H1 (cell line): Measurements from ENCODE around the gene GJB4. TPM values are rescaled to one million over a fixed set of nuclear protein-coding genes. Genes with fewer than 3 reads are reported as not detected.

Experiments
- CTCF ChIA-PET: fragments of 300-600 bp; sonication (Branson Sonifier 250); formaldehyde crosslinking; loops from one replicate; lab custom pipeline; 2021; ENCODE audit not compliant: partially characterized antibody; lab: Charles Lee
- POLR2A ChIA-PET: fragments of 300-600 bp; sonication (Branson Sonifier 250); formaldehyde crosslinking; loops from one replicate; lab custom pipeline; 2021; ENCODE audit warnings: inconsistent platforms; ENCODE audit not compliant: partially characterized antibody; lab: Charles Lee
- DNase-seq, 2 experiments: peaks; one replicate each; pipeline versions ENCODE4 v3.0.0 to v3.0.0-alpha.2; 2010 to 2022; ENCODE audit warnings: low spot score in 2 of 2, low read depth in 1 of 2, mixed read lengths in 1 of 2
- FAIRE-seq: peaks from 2 replicates; lab custom pipeline; 2011; peaks lifted over from hg19 to GRCh38; lab: Jason Lieb, UNC
- H2AFZ ChIP-seq: 2 replicates; pipeline ENCODE4 v1.8.1; 2012; ENCODE audit warnings: low read length, inconsistent platforms
- H2AK5ac ChIP-seq: 2 replicates; pipeline ENCODE4 v1.6.1; 2013; ENCODE audit warnings: low read depth, low read length
- H2BK120ac ChIP-seq: replicated peaks from 2 replicates; pipeline ENCODE3; 2013; ENCODE audit warnings: low read depth, low read length, inconsistent platforms
- H2BK12ac ChIP-seq: 2 replicates; pipeline ENCODE4 v1.6.1; 2013; ENCODE audit warnings: low read depth, low read length
- H2BK15ac ChIP-seq: 2 replicates; pipeline ENCODE4 v1.6.1; 2013; ENCODE audit warnings: low read length
- H2BK20ac ChIP-seq: 2 replicates; pipeline ENCODE4 v1.6.1; 2013; ENCODE audit warnings: low read length
- H2BK5ac ChIP-seq: 2 replicates; pipeline ENCODE4 v1.6.1; 2013; ENCODE audit warnings: low read depth, low read length
- H3K14ac ChIP-seq: 2 replicates; pipeline ENCODE4 v1.6.1; 2013; ENCODE audit warnings: inconsistent platforms; ENCODE audit not compliant: insufficient read length
- H3K18ac ChIP-seq: 2 replicates; pipeline ENCODE4 v1.6.1; 2013; ENCODE audit warnings: low read length; ENCODE audit errors: extremely low read depth
- H3K23ac ChIP-seq: 2 replicates; pipeline ENCODE4 v1.6.1; 2013; ENCODE audit warnings: inconsistent platforms; ENCODE audit not compliant: insufficient read length
- H3K23me2 ChIP-seq: 2 replicates; pipeline ENCODE4 v1.6.1; 2013; ENCODE audit warnings: low read depth, low read length
- H3K27ac ChIP-seq: 2 replicates; pipeline ENCODE4 v1.6.1; 2011; ENCODE audit warnings: low read depth, low read length, inconsistent platforms
- H3K27me3 ChIP-seq, 4 experiments: replicated peaks in 1 of 4; 1 replicate in 1 of 4; 2 replicates in 3 of 4; pipeline versions ENCODE4 v1.6.1 to v1.8.1; 2011 to 2013; ENCODE audit warnings: low read length in 3 of 4, mild to moderate bottlenecking in 3 of 4, inconsistent platforms in 2 of 4, mixed read lengths in 2 of 4, moderate library complexity in 1 of 4; ENCODE audit not compliant: control insufficient read depth in 3 of 4, insufficient read depth in 3 of 4; ENCODE audit errors: extremely low read depth in 1 of 4
- H3K36me3 ChIP-seq, 4 experiments: 2 replicates each; pipeline versions ENCODE4 v1.6.1 to v1.8.1; 2011 to 2013; ENCODE audit warnings: mild to moderate bottlenecking in 4 of 4, low read length in 3 of 4, moderate library complexity in 2 of 4, control low read depth in 1 of 4, inconsistent platforms in 1 of 4; ENCODE audit not compliant: insufficient read depth in 4 of 4, control insufficient read depth in 2 of 4
- H3K4ac ChIP-seq: replicated peaks from 2 replicates; pipeline ENCODE3; 2013; ENCODE audit warnings: low read length, low read depth, mixed read lengths, inconsistent platforms; ENCODE audit not compliant: insufficient read length
- H3K4me1 ChIP-seq, 4 experiments: replicated peaks in 1 of 4; 1 replicate in 1 of 4; 2 replicates in 3 of 4; pipeline versions ENCODE4 v1.6.1 to v1.8.1; 2011 to 2013; ENCODE audit warnings: low read length in 3 of 4, inconsistent platforms in 2 of 4, mixed read lengths in 1 of 4; ENCODE audit not compliant: insufficient read depth in 4 of 4, control insufficient read depth in 3 of 4
- H3K4me2 ChIP-seq, 2 experiments: 2 replicates each; pipeline versions ENCODE4 v1.6.1 to v1.8.1; 2011 to 2013; ENCODE audit warnings: low read depth in 2 of 2, low read length in 2 of 2, control low read depth in 1 of 2, inconsistent platforms in 1 of 2, mild to moderate bottlenecking in 1 of 2; ENCODE audit not compliant: insufficient read depth in 1 of 2
- H3K4me3 ChIP-seq, 4 experiments: fragments of 200-600, 300-600 bp in 1 of 4; sonication (generic), shearing (Covaris generic), sonication (Bioruptor Twin) in 1 of 4; 2 replicates each; pipeline versions ENCODE4 v1.5.1 to v1.8.1; 2011 to 2016; ENCODE audit warnings: low read length in 4 of 4, low read depth in 3 of 4, control low read depth in 2 of 4, inconsistent platforms in 2 of 4, mild to moderate bottlenecking in 2 of 4, mixed read lengths in 1 of 4, moderate library complexity in 1 of 4; ENCODE audit not compliant: insufficient read depth in 2 of 4; ENCODE audit errors: extremely low read depth in 1 of 4
- H3K56ac ChIP-seq: replicated peaks from 2 replicates; pipeline ENCODE3; 2013; ENCODE audit warnings: low read depth, mild to moderate bottlenecking, mixed read lengths, low read length, inconsistent platforms; ENCODE audit not compliant: insufficient read length
- H3K79me1 ChIP-seq: 2 replicates; pipeline ENCODE4 v1.6.1; 2013; ENCODE audit warnings: low read depth, low read length, control low read depth
- H3K79me2 ChIP-seq, 2 experiments: 2 replicates each; pipeline versions ENCODE4 v1.6.1 to v1.8.1; 2012 to 2013; ENCODE audit warnings: low read length in 2 of 2, mild to moderate bottlenecking in 2 of 2, inconsistent platforms in 1 of 2; ENCODE audit not compliant: insufficient read depth in 2 of 2, control insufficient read depth in 1 of 2
- H3K9ac ChIP-seq, 4 experiments: replicated peaks in 1 of 4; 1 replicate in 1 of 4; 2 replicates in 3 of 4; pipeline versions ENCODE4 v1.6.1 to v1.8.1; 2011 to 2013; ENCODE audit warnings: low read depth in 3 of 4, low read length in 3 of 4, control low read depth in 2 of 4, mild to moderate bottlenecking in 2 of 4, moderate library complexity in 2 of 4, inconsistent platforms in 1 of 4; ENCODE audit errors: extremely low read depth in 1 of 4
- H3K9me3 ChIP-seq, 2 experiments: 2 replicates each; pipeline versions ENCODE4 v1.6.1 to v1.8.1; 2012 to 2013; ENCODE audit warnings: mild to moderate bottlenecking in 2 of 2, moderate library complexity in 2 of 2, control low read depth in 1 of 2, inconsistent platforms in 1 of 2, low read depth in 1 of 2, low read length in 1 of 2, mixed read lengths in 1 of 2; ENCODE audit not compliant: insufficient read depth in 2 of 2
- H4K20me1 ChIP-seq, 2 experiments: replicated peaks in 1 of 2; 2 replicates each; pipeline versions ENCODE3 to v1.8.1; 2011 to 2013; ENCODE audit warnings: inconsistent platforms in 2 of 2, low read length in 2 of 2, mild to moderate bottlenecking in 1 of 2; ENCODE audit not compliant: insufficient read depth in 2 of 2, control insufficient read depth in 1 of 2
- H4K5ac ChIP-seq: 2 replicates; pipeline ENCODE4 v1.6.1; 2013; ENCODE audit warnings: low read length, low read depth, mixed read lengths, inconsistent platforms; ENCODE audit not compliant: insufficient read length
- H4K8ac ChIP-seq: 2 replicates; pipeline ENCODE4 v1.8.0; 2013; ENCODE audit warnings: mild to moderate bottlenecking, moderate library complexity, low read length, inconsistent platforms; ENCODE audit not compliant: insufficient read depth; ENCODE audit errors: extremely low read depth
- H4K91ac ChIP-seq: replicated peaks from 2 replicates; pipeline ENCODE3; 2013; ENCODE audit warnings: low read length, mixed read lengths, inconsistent platforms; ENCODE audit not compliant: insufficient read length
- GTF2F1 ChIP-seq: IDR thresholded peaks from 2 replicates; pipeline ENCODE4 v1.6.1; 2012; ENCODE audit warnings: low read depth, low read length, improper control_type of control experiment, borderline replicate concordance
- NRF1 ChIP-seq: IDR thresholded peaks from 2 replicates; pipeline ENCODE4 v1.6.1; 2011; ENCODE audit warnings: mild to moderate bottlenecking, low read depth, low read length, improper control_type of control experiment
- TEAD4 ChIP-seq: IDR thresholded peaks from 2 replicates; pipeline ENCODE4 v1.6.1; 2012; ENCODE audit warnings: low read depth, low read length, inconsistent platforms, mixed read lengths
- ZNF274 ChIP-seq: IDR thresholded peaks from 2 replicates; pipeline ENCODE4 v1.7.0; 2012; ENCODE audit warnings: low read length, borderline replicate concordance; ENCODE audit errors: extremely low read depth
- WGBS, 2 experiments: shearing (Covaris generic) in 1 of 2; methylation state at CpG; one replicate each; pipeline versions ENCODE4 v1.1.6 to v1.1.7; 2013 to 2015; ENCODE audit warnings: low lambda C conversion rate in 2 of 2, mixed read lengths in 2 of 2, inconsistent platforms in 1 of 2, low coverage in 1 of 2, missing lambda C conversion rate in 1 of 2; ENCODE audit not compliant: insufficient replicate concordance in 2 of 2, insufficient coverage in 1 of 2, insufficient read length in 1 of 2; ENCODE audit errors: extremely low coverage in 1 of 2, missing lambda C conversion rate in 1 of 2; 5-methylcytosine and 5-hydroxymethylcytosine counted together
- polyA plus RNA-seq, 7 experiments: library from polyadenylated mRNA; depleted of rRNA in 3 of 7; stranded (reverse) in 5 of 7; unstranded in 2 of 7; fragments of >200 nt in 5 of 7; fragments of 200-250 nt in 2 of 7; gene quantifications; 1 replicate in 5 of 7; 2 replicates in 1 of 7; 4 replicates in 1 of 7; pipeline versions ENCODE4 v1.2.1 to v1.2.3, GENCODE V29; 2011 to 2013; ENCODE audit warnings: missing spikeins in 2 of 7, mixed read lengths in 2 of 7
- total RNA-seq: library from RNA; stranded (reverse); fragmentation: NEBNext Ultra II Directional; extraction: Animal tissue kit (Norgen Biotek cat#: 25700); gene quantifications from 2 replicates; pipeline ENCODE4 v1.2.1, GENCODE V29; 2021
- TF ChIP-seq, protein P1 (sequence below): IDR thresholded peaks from 2 replicates; pipeline ENCODE4 v1.6.1; 2012; ENCODE audit warnings: low read length, inconsistent platforms
- TF ChIP-seq, protein P2 (sequence below), 3 experiments: IDR thresholded peaks; 1 replicate in 2 of 3; 2 replicates in 1 of 3; pipeline versions ENCODE4 v1.5.1 to v1.6.1; 2011; ENCODE audit warnings: low read length in 3 of 3, mild to moderate bottlenecking in 3 of 3, inconsistent platforms in 2 of 3, low read depth in 1 of 3, moderate library complexity in 1 of 3; ENCODE audit not compliant: insufficient read depth in 1 of 3; ENCODE audit errors: control extremely low read depth in 1 of 3
- TF ChIP-seq, protein P3 (sequence below): IDR thresholded peaks from 2 replicates; pipeline ENCODE4 v1.6.1; 2011; ENCODE audit warnings: low read depth, mild to moderate bottlenecking, low read length; ENCODE audit not compliant: insufficient read depth

Gene GJB4
- total and polyA plus RNA-seq, 2 of the 8 experiments (the other 6 are each of a cell fraction or from before 2014, with no cell fraction given) = 0.20 to 0.41 TPM

DNA sequence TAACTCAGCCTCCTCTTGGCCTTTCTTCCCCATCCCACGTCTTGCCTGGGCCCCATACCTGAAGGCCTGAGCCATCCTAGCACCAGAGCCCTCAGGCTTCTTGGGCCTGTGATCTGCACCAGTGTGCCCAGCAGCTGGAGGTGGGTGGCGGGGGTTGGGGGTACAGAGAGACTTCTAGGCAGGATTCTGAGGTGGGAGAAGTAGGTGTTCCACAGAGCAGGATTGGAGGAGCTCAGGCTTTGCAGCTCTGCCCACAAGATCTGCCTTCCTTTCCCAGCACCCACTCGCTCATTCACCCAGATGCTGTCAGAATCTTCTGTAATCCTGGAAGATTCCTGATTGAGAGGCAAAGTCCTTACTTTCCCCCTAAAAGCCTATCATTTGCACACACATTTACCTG lies 14.7 kb upstream of the GJB4 start:
- no peak for DNase-seq
- Histone ChIP-seq H3K27ac (no peak overlapping the region), H2BK5ac (no peak overlapping the region), H3K4ac (no peak overlapping the region), H3K23me2 (no peaks in the 10 kb centered on the region; the same call in 1 of the 2 replicates), H3K4me3 (no peak overlapping the region), H2AFZ (no peak overlapping the region), H2AK5ac (no peak overlapping the region), H3K27me3 (peaks cover 0 to 13% (median 5%) of the 10 kb centered on the region in 4 experiments; a peak in 5 of 7 replicates), H3K79me1 (no peaks in the 10 kb centered on the region), H3K79me2 (no peaks in the 10 kb centered on the region), H3K4me1 (peaks cover 0 to 3% (median 1%) of the 10 kb centered on the region in 4 experiments), H3K9me3 (no peaks in the 10 kb centered on the region), H2BK12ac (no peak overlapping the region), H4K20me1 (no peaks in the 10 kb centered on the region), H2BK120ac (no peak overlapping the region), H3K23ac (no peak overlapping the region), H2BK15ac (no peak overlapping the region), H3K4me2 (no peak overlapping the region), H2BK20ac (no peak overlapping the region), H3K56ac (no peak overlapping the region), H3K14ac (no peak overlapping the region), H3K18ac (no peak overlapping the region), H4K91ac (no peak overlapping the region), H4K5ac (no peak overlapping the region), H4K8ac (no peak overlapping the region), H3K9ac (no peak overlapping the region), H3K36me3 (no peaks in the 10 kb centered on the region)
- CTCF ChIA-PET = interaction anchor here (0.7 to 5.4 kb wide), 20 partner anchors 7 to 624 kb away, joined by 3 to 42 read pairs (median 5); partner anchors contain the start of genes GJB4 and GJB5
- WGBS, 2 experiments = 74% methylated on average over 3 of the region's 3 CpGs; no CpG with 5 or more reads in 1 of the 2 experiments
- no peak for TF ChIP-seq TEAD4
- no peak for TF ChIP-seq ZNF274
- TF ChIP-seq, protein P1, sequence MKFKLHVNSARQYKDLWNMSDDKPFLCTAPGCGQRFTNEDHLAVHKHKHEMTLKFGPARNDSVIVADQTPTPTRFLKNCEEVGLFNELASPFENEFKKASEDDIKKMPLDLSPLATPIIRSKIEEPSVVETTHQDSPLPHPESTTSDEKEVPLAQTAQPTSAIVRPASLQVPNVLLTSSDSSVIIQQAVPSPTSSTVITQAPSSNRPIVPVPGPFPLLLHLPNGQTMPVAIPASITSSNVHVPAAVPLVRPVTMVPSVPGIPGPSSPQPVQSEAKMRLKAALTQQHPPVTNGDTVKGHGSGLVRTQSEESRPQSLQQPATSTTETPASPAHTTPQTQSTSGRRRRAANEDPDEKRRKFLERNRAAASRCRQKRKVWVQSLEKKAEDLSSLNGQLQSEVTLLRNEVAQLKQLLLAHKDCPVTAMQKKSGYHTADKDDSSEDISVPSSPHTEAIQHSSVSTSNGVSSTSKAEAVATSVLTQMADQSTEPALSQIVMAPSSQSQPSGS = no peak
- TF ChIP-seq, protein P2, sequence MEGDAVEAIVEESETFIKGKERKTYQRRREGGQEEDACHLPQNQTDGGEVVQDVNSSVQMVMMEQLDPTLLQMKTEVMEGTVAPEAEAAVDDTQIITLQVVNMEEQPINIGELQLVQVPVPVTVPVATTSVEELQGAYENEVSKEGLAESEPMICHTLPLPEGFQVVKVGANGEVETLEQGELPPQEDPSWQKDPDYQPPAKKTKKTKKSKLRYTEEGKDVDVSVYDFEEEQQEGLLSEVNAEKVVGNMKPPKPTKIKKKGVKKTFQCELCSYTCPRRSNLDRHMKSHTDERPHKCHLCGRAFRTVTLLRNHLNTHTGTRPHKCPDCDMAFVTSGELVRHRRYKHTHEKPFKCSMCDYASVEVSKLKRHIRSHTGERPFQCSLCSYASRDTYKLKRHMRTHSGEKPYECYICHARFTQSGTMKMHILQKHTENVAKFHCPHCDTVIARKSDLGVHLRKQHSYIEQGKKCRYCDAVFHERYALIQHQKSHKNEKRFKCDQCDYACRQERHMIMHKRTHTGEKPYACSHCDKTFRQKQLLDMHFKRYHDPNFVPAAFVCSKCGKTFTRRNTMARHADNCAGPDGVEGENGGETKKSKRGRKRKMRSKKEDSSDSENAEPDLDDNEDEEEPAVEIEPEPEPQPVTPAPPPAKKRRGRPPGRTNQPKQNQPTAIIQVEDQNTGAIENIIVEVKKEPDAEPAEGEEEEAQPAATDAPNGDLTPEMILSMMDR (IDR thresholded peaks at IDR 0.05; ENCODE audit: control extremely low read depth in 1 of 3, insufficient read depth in 1 of 3, low read depth in 1 of 3, low read length in 3 of 3) = no peak
- no peak for TF ChIP-seq NRF1
- TF ChIP-seq, protein P3, sequence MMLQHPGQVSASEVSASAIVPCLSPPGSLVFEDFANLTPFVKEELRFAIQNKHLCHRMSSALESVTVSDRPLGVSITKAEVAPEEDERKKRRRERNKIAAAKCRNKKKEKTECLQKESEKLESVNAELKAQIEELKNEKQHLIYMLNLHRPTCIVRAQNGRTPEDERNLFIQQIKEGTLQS = no peak
- TF ChIP-seq GTF2F1 = no peak
- no peak for FAIRE-seq
- POLR2A ChIA-PET = interaction anchor here (1.1 to 1.7 kb wide), 2 partner anchors 12 to 18 kb away, joined by 3 read pairs; no protein-coding TSS in a partner anchor
